Measurements from ENCODE around the gene LIF.

The LIF gene

GRCh38 chr22:30249049-30250038 is 2.8 kb upstream of the LIF start:
- no peak for TF ChIP-seq CTCF (IDR thresholded peaks at IDR 0.05; ENCODE audit: low read length, missing control alignments)
- no peak overlapping the region for H3K4me3 ChIP-seq (replicated peaks; ENCODE audit: low read depth, low read length)
- DNase-seq (ENCODE audit: low read depth), result no peak

DNA sequence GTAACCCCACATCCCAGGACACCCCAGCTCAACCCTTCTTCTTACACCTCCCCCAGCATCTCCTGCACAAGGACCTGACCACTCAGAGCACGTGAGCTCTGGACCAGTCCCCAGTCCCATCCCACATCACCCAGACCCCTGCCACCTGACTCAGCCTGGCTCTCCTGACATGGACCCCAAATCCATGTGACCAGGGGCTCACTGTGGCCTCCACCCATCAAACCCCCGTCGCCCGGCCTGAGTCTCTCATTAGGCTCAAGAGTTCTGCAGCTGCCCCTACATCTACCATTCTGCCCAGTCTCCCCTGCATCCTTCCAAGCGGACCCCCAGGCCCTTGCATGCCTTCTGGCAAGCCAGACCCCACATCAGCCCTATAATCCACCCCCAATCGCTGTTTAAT is 1.9 kb upstream of the LIF start:
- no peak for TF ChIP-seq CTCF (IDR thresholded peaks at IDR 0.05; ENCODE audit: low read length, missing control alignments)
- no peak for DNase-seq (ENCODE audit: low read depth)
- H3K4me3 ChIP-seq (replicated peaks; ENCODE audit: low read depth, low read length), result no peak overlapping the region

DNA sequence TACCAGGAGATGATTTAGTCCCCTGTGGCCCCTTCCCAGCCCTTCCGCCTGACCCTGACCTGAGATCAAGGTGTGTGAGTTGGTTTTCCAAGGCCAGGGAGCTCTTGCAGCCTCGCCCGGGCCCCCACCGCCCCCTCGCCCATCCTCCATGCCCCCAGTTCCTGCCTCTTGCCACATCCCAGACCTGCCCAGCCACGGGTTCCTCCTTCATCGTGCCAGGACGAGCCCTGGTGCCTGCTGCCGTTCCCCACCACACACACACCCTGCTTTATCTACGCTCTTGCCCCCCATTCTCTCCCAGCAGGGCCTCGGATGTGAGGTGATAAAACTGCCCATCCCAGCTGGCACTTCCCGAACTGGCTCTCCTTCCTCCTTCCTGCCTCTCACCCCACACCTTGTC is 1.4 kb upstream of the LIF start:
- no peak overlapping the region for H3K4me3 ChIP-seq (replicated peaks; ENCODE audit: low read depth, low read length)
- no peak for DNase-seq (ENCODE audit: low read depth)
- no peak for TF ChIP-seq CTCF (IDR thresholded peaks at IDR 0.05; ENCODE audit: low read length, missing control alignments)

DNA sequence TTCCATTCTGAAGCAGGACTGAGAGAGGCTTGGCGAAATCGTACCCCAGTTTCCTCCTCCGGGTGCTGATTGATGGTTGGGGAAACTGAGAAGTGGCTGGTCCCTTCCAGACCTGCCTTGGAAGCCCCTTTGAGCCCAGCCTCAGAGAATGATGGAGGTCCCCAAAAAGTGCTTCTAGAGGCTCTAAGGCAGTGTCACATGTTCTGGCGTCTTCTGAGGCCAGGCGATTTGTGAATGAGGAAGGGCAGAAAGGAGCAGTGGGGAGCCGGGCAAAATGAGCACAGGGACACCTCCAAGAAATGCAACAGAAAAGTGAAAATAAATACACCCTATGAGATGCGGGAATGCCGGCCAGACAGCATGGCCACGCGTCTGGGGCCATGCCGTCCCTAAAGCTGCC is 1.0 kb upstream of the LIF start:
- no peak for DNase-seq (ENCODE audit: low read depth)
- TF ChIP-seq CTCF (IDR thresholded peaks at IDR 0.05; ENCODE audit: low read length, missing control alignments), result no peak
- no peak overlapping the region for H3K4me3 ChIP-seq (replicated peaks; ENCODE audit: low read depth, low read length)

DNA sequence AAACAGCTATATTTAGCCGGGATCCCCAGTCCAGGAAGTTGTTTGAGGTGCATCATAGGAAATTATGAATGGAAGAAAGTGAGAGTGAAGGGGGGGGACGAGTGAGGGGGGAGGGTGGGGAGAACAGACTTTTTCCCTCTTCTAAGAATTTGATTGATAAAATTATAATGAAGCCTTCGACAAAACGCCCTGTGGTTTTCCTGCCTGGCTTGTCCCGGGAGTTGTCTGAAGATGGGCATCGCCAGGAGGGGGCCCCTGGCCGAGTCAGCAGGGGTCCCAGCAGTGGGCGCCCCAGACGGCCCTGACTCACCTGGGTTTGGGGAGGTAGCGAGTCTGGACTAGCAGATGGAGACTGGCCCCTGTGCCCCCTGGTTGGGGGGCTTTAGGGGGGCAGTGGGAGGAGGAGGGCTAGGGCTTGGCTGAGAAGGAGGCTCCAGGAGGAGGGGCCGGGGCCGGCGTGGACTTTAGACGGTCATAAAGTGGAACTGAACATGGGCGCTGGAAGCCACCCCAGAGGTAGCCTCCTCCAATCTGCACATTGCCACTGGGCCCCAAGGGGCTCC is 336 bp upstream of the LIF start:
- TF ChIP-seq CTCF (IDR thresholded peaks at IDR 0.05; ENCODE audit: low read length, missing control alignments), result no peak
- no peak for DNase-seq (ENCODE audit: low read depth)

DNA sequence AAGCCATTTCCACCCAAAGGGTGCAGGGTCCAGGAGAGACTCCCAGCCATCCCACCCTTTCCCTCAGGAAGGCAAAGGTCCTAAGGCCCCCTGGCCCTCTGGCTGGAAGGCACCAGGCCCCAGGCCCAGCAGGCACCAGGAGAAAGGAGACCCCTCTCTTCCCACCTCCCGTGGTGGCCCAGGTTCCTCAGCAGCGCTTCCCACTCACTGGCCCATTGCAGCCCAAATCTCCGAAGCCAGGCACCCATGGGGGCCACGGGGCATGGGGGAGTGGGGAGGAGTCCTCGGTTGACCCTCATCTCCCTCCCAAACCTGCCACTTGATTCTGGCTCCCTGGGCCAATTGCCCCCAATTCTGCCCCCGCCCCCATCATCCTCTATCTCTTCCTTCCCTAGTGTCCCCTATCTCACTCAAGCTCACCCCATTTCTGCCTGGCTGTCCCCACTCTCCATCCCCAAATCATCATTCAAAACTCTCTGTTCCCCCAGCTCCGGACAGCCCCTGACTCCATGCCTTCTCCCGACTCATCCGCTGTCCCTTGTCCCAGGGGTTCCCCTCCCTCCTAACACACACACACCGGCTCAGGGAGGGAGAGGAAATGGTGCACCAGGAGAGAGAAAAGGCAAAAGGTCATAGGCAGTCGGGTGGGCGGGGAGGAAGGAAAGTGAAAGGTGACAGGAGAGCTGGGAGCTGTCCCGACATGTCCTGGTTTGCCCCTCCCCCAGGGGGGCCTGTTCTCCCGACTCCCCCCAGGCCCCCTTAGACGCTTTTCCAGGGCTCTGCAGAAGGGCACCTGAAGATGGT is 1.2 kb downstream of the LIF start:
- no peak for TF ChIP-seq CTCF (IDR thresholded peaks at IDR 0.05; ENCODE audit: low read length, missing control alignments)
- no peak for DNase-seq (ENCODE audit: low read depth)
- H3K4me3 ChIP-seq (replicated peaks; ENCODE audit: low read depth, low read length), result peak overlapping the region; percentile 59

More for the DNA sequence above, 336 bp upstream of the LIF start:
- peak overlapping the region; percentile 59 for H3K4me3 ChIP-seq (replicated peaks; ENCODE audit: low read depth, low read length)

All from fibroblast of pulmonary artery (primary cell).